ENCODE data around the gene DIAPH1. TPM values are rescaled to one million over a fixed set of nuclear protein-coding genes. Genes with fewer than 3 reads are reported as not detected.

Gene DIAPH1
- total RNA-seq, 1 donor from 2014 or later, result 118 TPM

DNA sequence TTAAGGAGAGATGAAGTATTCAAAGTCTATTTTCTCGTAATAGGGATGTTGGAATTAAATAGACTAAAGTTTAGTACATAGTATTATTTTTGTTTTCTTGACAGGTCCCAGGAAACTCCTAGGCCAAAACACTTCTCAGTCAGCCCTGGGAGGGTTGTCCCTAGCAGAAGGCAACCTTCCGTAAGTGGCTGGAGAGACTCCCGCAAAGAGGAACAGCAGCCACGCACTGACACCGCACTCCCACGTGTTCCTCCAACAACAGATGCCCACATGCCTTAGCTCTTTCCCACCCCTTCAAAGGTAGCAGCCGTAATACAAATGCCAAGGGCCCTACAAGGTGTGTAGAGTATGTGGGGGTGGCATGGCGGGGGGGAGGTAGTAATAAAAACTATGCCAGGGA lies 101.5 kb downstream of the DIAPH1 start:
- Histone ChIP-seq H3K36me3 (peaks cover 38% of the 10 kb centered on the region), H3K4me3 (no peak overlapping the region), H3K27me3 (no peaks in the 10 kb centered on the region), H3K27ac (peak overlapping the region; percentile 76), H3K4me1 (peaks cover 64% of the 10 kb centered on the region), H3K9me3 (no peaks in the 10 kb centered on the region)
- intact Hi-C loops (cut with DNase I), result no loop called here
- ATAC-seq (no peak), DNase-seq (no peak)
- TF ChIP-seq CTCF (IDR thresholded peaks at IDR 0.05), result no peak

- DNase-seq, result no peak
- intact Hi-C loops (cut with DNase I), result no loop called here
- ATAC-seq, result no peak
- TF ChIP-seq CTCF (IDR thresholded peaks at IDR 0.05), result no peak
- H3K4me1 ChIP-seq, result peaks cover 62% of the 10 kb centered on the region
- H3K9me3 ChIP-seq, result no peaks in the 10 kb centered on the region
- peaks cover 42% of the 10 kb centered on the region for H3K36me3 ChIP-seq
- no peak overlapping the region for H3K4me3 ChIP-seq
- peak overlapping the region; percentile 76 for H3K27ac ChIP-seq
- H3K27me3 ChIP-seq, result no peaks in the 10 kb centered on the region
Measured at GRCh38 chr5:141516672-141517025, 102.2 kb downstream of the DIAPH1 start.

- Histone ChIP-seq H3K27me3 (no peaks in the 10 kb centered on the region), H3K4me3 (no peak overlapping the region), H3K36me3 (peaks cover 47% of the 10 kb centered on the region), H3K4me1 (peaks cover 56% of the 10 kb centered on the region), H3K27ac (peak overlapping the region; percentile 76), H3K9me3 (no peaks in the 10 kb centered on the region)
- ATAC-seq (no peak), DNase-seq (no peak)
- intact Hi-C loops (cut with DNase I), result no loop called here
- no peak for TF ChIP-seq CTCF (IDR thresholded peaks at IDR 0.05)
Measured at GRCh38 chr5:141515946-141516671, 102.7 kb downstream of the DIAPH1 start.

GRCh38 chr5:141515141-141515540 lies 103.7 kb downstream of the DIAPH1 start:
- intact Hi-C loops (cut with DNase I), result no loop called here
- Histone ChIP-seq H3K4me3 (no peak overlapping the region), H3K27ac (peak overlapping the region; percentile 76)

DNA sequence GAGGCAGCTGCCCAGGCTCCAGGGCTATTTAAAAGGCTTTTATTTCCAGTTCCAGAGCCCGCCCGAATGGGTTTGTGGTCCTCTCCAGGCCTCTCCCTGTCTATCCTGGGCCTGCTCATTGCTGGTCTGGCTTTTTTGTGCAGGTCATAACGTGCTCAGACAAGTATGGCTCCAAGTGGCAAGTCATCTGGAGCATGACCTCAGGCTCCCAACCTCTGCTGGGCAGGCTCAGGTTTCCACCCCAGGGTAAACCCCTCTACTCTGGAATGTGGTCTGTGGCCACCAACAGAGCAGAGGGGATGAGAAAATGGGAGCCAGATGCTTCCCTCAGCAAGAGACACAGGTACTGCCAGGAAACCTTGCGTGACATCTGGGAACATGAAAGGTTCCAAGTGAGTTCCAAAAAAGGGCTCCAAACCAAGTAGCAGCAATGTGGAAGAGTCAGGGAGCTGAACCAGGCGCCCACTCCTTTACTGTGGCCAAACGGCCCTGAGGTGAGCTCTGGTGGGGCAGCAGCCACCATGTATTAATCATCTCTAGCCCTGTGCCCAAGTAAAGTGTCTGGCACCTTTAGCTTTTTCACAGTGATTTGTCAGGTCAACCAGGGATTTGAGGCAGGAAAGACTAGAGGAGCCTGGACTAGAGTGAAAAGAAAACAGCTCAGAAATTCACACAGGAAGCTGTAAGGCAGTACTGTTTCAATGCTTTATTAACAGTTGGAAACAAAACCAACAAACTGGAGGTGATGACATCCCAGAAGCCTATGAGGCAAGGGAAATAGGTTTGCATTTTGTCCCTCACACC lies 104.3 kb downstream of the DIAPH1 start:
- ATAC-seq, result no peak
- intact Hi-C loops (cut with DNase I), result no loop called here
- Histone ChIP-seq H3K9me3 (no peaks in the 10 kb centered on the region), H3K4me1 (peaks cover 44% of the 10 kb centered on the region), H3K36me3 (peaks cover 42% of the 10 kb centered on the region), H3K4me3 (peak overlapping the region; percentile 56), H3K27me3 (no peaks in the 10 kb centered on the region), H3K27ac (peak overlapping the region; percentile 76)
- no peak for DNase-seq
- TF ChIP-seq CTCF (IDR thresholded peaks at IDR 0.05), result no peak

More at GRCh38 chr5:141515141-141515540, 103.7 kb downstream of the DIAPH1 start:
- TF ChIP-seq CTCF (IDR thresholded peaks at IDR 0.05), result no peak
- Histone ChIP-seq H3K9me3 (no peaks in the 10 kb centered on the region), H3K27me3 (no peaks in the 10 kb centered on the region), H3K4me1 (peaks cover 47% of the 10 kb centered on the region), H3K36me3 (peaks cover 48% of the 10 kb centered on the region)
- no peak for ATAC-seq
- DNase-seq, result no peak

Measured in upper lobe of right lung (tissue), 1 donor.